GM19468 (cell line): Measurements from ENCODE around the gene MUS81.
"Not testable (repeated sequence)": the region's sequence is repeated elsewhere in the genome, so short reads cannot be mapped to it uniquely, and the experiment has no call there.

Source experiments
- ATAC-seq: cut with Tn5 transposase; IDR thresholded peaks from one replicate; pipeline ENCODE4 v1.9.1; 2021; ENCODE audit warnings: mild to moderate bottlenecking, moderate library complexity, moderate number of reproducible peaks; ENCODE audit not compliant: unreplicated experiment; ENCODE audit errors: extremely low read depth

The MUS81 gene

GRCh38 chr11:65888163-65888814, 28.1 kb downstream of the MUS81 start, which contains the start of gene FIBP:
Gene FIBP, minus strand, starts transcription at chr11:65888471. Its CDS starts 53 bp downstream, at chr11:65888418.
- ATAC-seq: no peak

GRCh38 chr11:65890324-65891218, 30.3 kb downstream of the MUS81 start, which contains the start of gene CCDC85B:
Gene CCDC85B, plus strand, starts transcription at chr11:65890673. Its CDS starts 111 bp downstream, at chr11:65890784.
- ATAC-seq: peak; percentile 63

- no peak for ATAC-seq
These were observed 31.2 kb downstream of the MUS81 start for GRCh38 chr11:65891219-65892136.

GRCh38 chr11:65892137-65892540, 31.9 kb downstream of the MUS81 start:
- ATAC-seq: not testable (repeated sequence)

- ATAC-seq: no peak
These were observed 32.6 kb downstream of the MUS81 start for GRCh38 chr11:65892661-65893317.

GRCh38 chr11:65894034-65894591, 33.9 kb downstream of the MUS81 start:
- ATAC-seq: no peak

- ATAC-seq: no peak
These were observed 35.3 kb downstream of the MUS81 start for GRCh38 chr11:65895482-65895981.

GRCh38 chr11:65896034-65896999, 36.1 kb downstream of the MUS81 start:
- ATAC-seq: no peak

- no peak for ATAC-seq
These were observed 36.8 kb downstream of the MUS81 start for GRCh38 chr11:65897020-65897471.

GRCh38 chr11:65898656-65899355, 38.6 kb downstream of the MUS81 start:
- no peak for ATAC-seq

- ATAC-seq: no peak
These were observed 39.3 kb downstream of the MUS81 start for GRCh38 chr11:65899356-65900124.

- peak; percentile 23 for ATAC-seq
These were observed 40.1 kb downstream of the MUS81 start, which contains the start of gene FOSL1 for GRCh38 chr11:65900125-65900898. Gene FOSL1, minus strand, starts transcription at chr11:65900388. Its CDS starts 49 bp downstream, at chr11:65900339.

- no peak for ATAC-seq
These were observed 40.6 kb downstream of the MUS81 start for GRCh38 chr11:65900899-65901180.

- ATAC-seq: no peak
These were observed 42.8 kb downstream of the MUS81 start for GRCh38 chr11:65903068-65903481.

- ATAC-seq: no peak
These were observed 43.5 kb downstream of the MUS81 start for GRCh38 chr11:65903715-65904114.

- ATAC-seq: no peak
These were observed 46.4 kb downstream of the MUS81 start for GRCh38 chr11:65906602-65907001.
